Stomach (tissue), 9 donors: ENCODE results near the gene HYAL1. TPM values are rescaled to one million over a fixed set of nuclear protein-coding genes. Genes with fewer than 3 reads are reported as not detected.
A peak's percentile ranks its signal among the peaks of the same experiment; 100 is the strongest.
"Not testable (repeated sequence)": the region's sequence is repeated elsewhere in the genome, so short reads cannot be mapped to it uniquely, and the experiment has no call there.

Experiments
- DNase-seq, 2 donors: peaks; one replicate each; pipeline versions ENCODE4 v3.0.0 to v3.0.0-alpha.2; 2013 to 2019
- H3K27ac ChIP-seq, 5 donors: fragments of 200-600 bp in 4 of 5; sonication (generic) in 4 of 5; one replicate each; pipeline ENCODE4 v1.5.1; 2013 to 2019; ENCODE audit warnings: mild to moderate bottlenecking in 1 of 5, moderate library complexity in 1 of 5
- H3K27me3 ChIP-seq, 3 donors: fragments of 200-600 bp; sonication (generic); one replicate each; pipeline ENCODE4 v1.5.1; 2017 to 2019; ENCODE audit warnings: mixed run types in 1 of 3
- H3K36me3 ChIP-seq, 4 donors: fragments of 200-600 bp; sonication (generic); 1 replicate in 3 of 4; 2 replicates in 1 of 4; pipeline ENCODE4 v1.5.1; 2016 to 2019
- H3K4me1 ChIP-seq, 4 donors: fragments of 200-600 bp; sonication (generic); one replicate each; pipeline ENCODE4 v1.5.1; 2016 to 2019
- H3K4me3 ChIP-seq, 4 donors: fragments of 200-600 bp; sonication (generic) in 3 of 4; one replicate each; pipeline ENCODE4 v1.5.1; 2016 to 2019; ENCODE audit warnings: mild to moderate bottlenecking in 1 of 4
- H3K9me3 ChIP-seq, 4 donors: fragments of 200-600 bp; sonication (generic); one replicate each; pipeline ENCODE4 v1.5.1; 2016 to 2019
- EP300 ChIP-seq: sonication (generic); formaldehyde crosslinking; IDR thresholded peaks from one replicate; pipeline ENCODE4 v1.6.1; 2017; ENCODE audit warnings: antibody characterized with exemption
- POLR2A ChIP-seq, 4 donors: fragments of 450-650 bp; IDR thresholded peaks; one replicate each; pipeline ENCODE4 v1.6.1; 2016; ENCODE audit warnings: antibody characterized with exemption in 4 of 4, control low read depth in 2 of 4, mild to moderate bottlenecking in 1 of 4, moderate library complexity in 1 of 4
- POLR2AphosphoS5 ChIP-seq, 3 donors: sonication (generic); formaldehyde crosslinking; IDR thresholded peaks; one replicate each; pipeline ENCODE4 v1.6.1; 2016; ENCODE audit warnings: antibody characterized with exemption in 3 of 3
- WGBS, 5 donors: extraction: QIAGEN DNeasy Blood & Tissue Kit in 3 of 5; methylation state at CpG; one replicate each; pipeline versions ENCODE4 v1.1.5 to v1.1.7; 2013 to 2018; 5-methylcytosine and 5-hydroxymethylcytosine counted together
- intact Hi-C: fragments of 100-400 bp; cut with DNase I; formaldehyde crosslinking; loops from one replicate; pipeline ENCODE4 v1.15.1; 2023; ENCODE audit warnings: low total_unique reads
- polyA plus RNA-seq, 3 donors: library from polyadenylated mRNA; stranded (reverse); fragments of 200-250 nt; gene quantifications; one replicate each; pipeline ENCODE4 v1.2.3, GENCODE V29; 2013
- total RNA-seq, 5 donors: library from RNA; depleted of rRNA; stranded (reverse); fragments of >200 nt; gene quantifications; one replicate each; pipeline versions ENCODE4 v1.1.0 to v1.2.3, GENCODE V29; 2014 to 2016
- TF ChIP-seq, protein P1 (sequence below), 7 experiments: fragments of 450-650 bp in 4 of 7; fragments of 200-600 bp in 3 of 7; sonication (generic) in 3 of 7; IDR thresholded peaks; one replicate each; pipeline ENCODE4 v1.5.1; 2016 to 2019; ENCODE audit warnings: antibody characterized with exemption in 7 of 7, control low read depth in 2 of 7, mild to moderate bottlenecking in 1 of 7
- donor health status: healthy with polysubstance abuse.
- donor health status: Bipolar disorder and iron deficiency.
- donor health status: healthy.

HYAL1 gene
- total and polyA plus RNA-seq, 8 donors = 1.8 to 38.4 (median 6.3) TPM; not detected in 1

DNA sequence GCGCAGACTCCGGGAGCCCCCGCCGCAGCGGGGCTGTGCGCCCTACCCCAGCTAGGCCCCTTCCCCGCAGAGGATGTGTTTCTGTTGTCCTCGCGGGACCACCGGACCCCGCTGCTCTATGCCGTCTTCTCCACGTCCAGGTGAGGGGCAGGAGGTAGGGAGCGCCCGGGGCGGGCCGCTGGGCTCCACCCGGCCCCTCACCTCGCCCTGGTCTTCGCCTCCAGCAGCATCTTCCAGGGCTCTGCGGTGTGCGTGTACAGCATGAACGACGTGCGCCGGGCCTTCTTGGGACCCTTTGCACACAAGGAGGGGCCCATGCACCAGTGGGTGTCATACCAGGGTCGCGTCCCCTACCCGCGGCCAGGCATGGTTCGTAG lies 29.7 kb downstream of the HYAL1 start:
- Histone ChIP-seq H3K4me3 (peak overlapping the region; percentile 32 to 47 (median 38)), H3K27me3 (peaks cover 0 to 40% (median 26%) of the 10 kb centered on the region in 3 donors), H3K9me3 (no peaks in the 10 kb centered on the region), H3K36me3 (peaks cover 8 to 54% (median 19%) of the 10 kb centered on the region in 4 donors), H3K4me1 (peaks cover 47 to 72% (median 65%) of the 10 kb centered on the region in 4 donors), H3K27ac (peak overlapping the region in 3 of 5 donors; percentile 41 to 79 (median 55))
- WGBS, 5 donors = 58 to 75% (median 63%) methylated on average over 24 to 31 of the region's 31 CpGs
- no peak for DNase-seq
- TF ChIP-seq POLR2A (IDR thresholded peaks at IDR 0.05) = no peak
- no peak for TF ChIP-seq POLR2AphosphoS5 (IDR thresholded peaks at IDR 0.05)
- no peak for TF ChIP-seq EP300
- TF ChIP-seq, protein P1, sequence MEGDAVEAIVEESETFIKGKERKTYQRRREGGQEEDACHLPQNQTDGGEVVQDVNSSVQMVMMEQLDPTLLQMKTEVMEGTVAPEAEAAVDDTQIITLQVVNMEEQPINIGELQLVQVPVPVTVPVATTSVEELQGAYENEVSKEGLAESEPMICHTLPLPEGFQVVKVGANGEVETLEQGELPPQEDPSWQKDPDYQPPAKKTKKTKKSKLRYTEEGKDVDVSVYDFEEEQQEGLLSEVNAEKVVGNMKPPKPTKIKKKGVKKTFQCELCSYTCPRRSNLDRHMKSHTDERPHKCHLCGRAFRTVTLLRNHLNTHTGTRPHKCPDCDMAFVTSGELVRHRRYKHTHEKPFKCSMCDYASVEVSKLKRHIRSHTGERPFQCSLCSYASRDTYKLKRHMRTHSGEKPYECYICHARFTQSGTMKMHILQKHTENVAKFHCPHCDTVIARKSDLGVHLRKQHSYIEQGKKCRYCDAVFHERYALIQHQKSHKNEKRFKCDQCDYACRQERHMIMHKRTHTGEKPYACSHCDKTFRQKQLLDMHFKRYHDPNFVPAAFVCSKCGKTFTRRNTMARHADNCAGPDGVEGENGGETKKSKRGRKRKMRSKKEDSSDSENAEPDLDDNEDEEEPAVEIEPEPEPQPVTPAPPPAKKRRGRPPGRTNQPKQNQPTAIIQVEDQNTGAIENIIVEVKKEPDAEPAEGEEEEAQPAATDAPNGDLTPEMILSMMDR (IDR thresholded peaks at IDR 0.05) = no peak
- intact Hi-C loops = loop anchor here (5.0 to 10.0 kb wide), 2 partner anchors 49 to 81 kb away; partner anchors contain the start of gene GNAT1

DNA sequence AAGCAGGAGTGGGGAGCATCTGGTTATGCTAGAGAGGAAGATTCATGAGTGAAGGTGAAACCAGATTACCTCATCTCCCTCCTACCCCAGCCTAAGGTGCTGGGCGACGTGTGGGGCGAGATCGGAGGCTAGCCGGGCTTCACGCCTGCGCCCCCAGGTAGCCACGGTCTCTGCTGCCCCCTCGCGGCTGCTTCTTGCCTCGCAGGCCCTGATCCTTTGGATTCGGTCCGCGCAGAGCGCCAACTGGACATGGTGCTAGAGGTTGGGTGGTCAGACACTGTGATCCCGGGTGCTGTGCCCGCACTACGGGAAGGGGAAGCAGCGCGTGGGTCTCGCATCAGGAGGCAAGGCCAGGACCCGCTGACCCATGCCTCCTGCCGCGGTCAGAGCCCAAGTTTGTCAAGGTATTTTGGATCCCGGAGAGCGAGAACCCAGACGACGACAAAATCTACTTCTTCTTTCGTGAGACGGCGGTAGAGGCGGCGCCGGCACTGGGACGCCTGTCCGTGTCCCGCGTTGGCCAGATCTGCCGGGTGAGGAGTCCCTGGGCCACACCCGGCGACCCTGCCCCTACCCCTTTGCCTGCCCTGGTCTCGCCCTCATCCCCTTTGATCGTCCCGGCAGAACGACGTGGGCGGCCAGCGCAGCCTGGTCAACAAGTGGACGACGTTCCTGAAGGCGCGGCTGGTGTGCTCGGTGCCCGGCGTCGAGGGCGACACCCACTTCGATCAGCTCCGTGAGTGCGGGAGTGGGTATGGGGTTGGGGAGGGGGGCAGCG lies 30.3 kb downstream of the HYAL1 start:
- H3K27me3 ChIP-seq = peaks cover 0 to 40% (median 26%) of the 10 kb centered on the region in 3 donors
- peak overlapping the region; percentile 37 to 88 (median 41) for H3K27ac ChIP-seq
- H3K36me3 ChIP-seq = peaks cover 8 to 49% (median 19%) of the 10 kb centered on the region in 4 donors
- H3K4me1 ChIP-seq = peaks cover 52 to 77% (median 69%) of the 10 kb centered on the region in 4 donors
- no peaks in the 10 kb centered on the region for H3K9me3 ChIP-seq
- TF ChIP-seq, protein P1 (IDR thresholded peaks at IDR 0.05) = peak in 6 of 7 experiments; percentile 69 to 100 (median 98)
- TF ChIP-seq POLR2A (IDR thresholded peaks at IDR 0.05) (no peak), POLR2AphosphoS5 (IDR thresholded peaks at IDR 0.05) (peak; percentile 27 to 88 (median 60))
- peak; percentile 93 to 95 for DNase-seq
- H3K4me3 ChIP-seq = peak overlapping the region; percentile 32 to 47 (median 38)
- intact Hi-C loops = loop anchor here (5.0 to 10.0 kb wide), 2 partner anchors 48 to 81 kb away; partner anchors contain the start of gene GNAT1
- WGBS, 5 donors = 2 to 7% (median 3%) methylated on average over 29 to 61 of the region's 61 CpGs

DNA sequence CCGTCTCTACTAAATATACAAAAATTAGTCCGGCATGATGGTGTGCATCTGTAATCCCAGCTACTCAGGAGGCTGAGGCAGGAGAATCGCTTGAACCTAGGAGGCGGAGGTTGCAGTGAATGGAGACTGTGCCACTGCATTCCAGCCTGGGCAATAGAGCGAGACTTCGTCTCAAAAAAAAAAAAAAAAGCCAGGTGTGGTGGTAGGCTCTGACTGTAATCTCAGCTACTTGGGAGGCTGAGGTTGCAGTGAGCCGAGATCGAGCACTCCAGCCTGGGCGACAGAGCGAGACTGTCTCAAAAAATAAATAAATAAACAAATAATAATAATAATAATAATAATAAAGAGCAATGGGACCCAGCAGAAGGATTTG lies 30.9 kb downstream of the HYAL1 start:
- Histone ChIP-seq H3K27ac (peak overlapping the region in 4 of 5 donors; percentile 38 to 88 (median 60)), H3K4me3 (peak overlapping the region in 2 of 4 donors; percentile 34 to 43), H3K36me3 (peaks cover 8 to 44% (median 18%) of the 10 kb centered on the region in 4 donors), H3K27me3 (peaks cover 0 to 40% (median 26%) of the 10 kb centered on the region in 3 donors), H3K4me1 (peaks cover 58 to 83% (median 75%) of the 10 kb centered on the region in 4 donors)
- intact Hi-C loops = loop anchor here (5.0 to 10.0 kb wide), 2 partner anchors 48 to 80 kb away; partner anchors contain the start of gene GNAT1
- H3K9me3 ChIP-seq, DNase-seq: not testable (repeated sequence)
- WGBS, 5 donors = 48 to 63% (median 56%) methylated on average over 10 of the region's 10 CpGs

DNA sequence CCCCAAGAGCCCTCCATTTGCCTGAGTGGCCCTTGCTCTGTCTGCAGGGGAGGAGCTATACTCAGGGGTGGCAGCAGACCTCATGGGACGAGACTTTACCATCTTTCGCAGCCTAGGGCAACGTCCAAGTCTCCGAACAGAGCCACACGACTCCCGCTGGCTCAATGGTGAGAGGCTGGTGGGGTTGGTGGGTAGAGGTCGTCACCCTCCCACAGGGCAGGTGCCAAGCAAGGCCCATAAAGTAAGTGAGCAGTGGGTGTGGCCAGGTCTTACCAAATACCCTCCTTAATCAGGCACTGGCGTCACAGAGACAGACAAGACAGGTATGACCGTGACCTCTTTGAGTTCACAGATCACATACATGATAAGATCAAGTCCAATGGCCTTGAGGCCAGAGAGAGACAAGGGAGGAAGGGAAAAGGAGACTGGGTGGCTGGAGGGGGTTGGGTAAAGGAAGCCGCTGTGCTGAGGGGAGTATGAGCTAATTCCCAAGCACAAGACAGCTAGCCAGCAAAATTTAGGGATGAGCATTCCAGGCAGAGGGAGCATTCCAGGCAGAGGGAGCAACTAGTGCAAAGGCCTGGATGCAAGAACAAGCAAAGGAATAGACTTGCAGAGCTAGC lies 31.9 kb downstream of the HYAL1 start:
- intact Hi-C loops = loop anchor here (5.0 to 10.0 kb wide), 2 partner anchors 47 to 79 kb away; partner anchors contain the start of gene GNAT1
- peak overlapping the region in 2 of 4 donors; percentile 40 to 44 for H3K4me3 ChIP-seq
- peaks cover 64 to 94% (median 85%) of the 10 kb centered on the region in 4 donors for H3K4me1 ChIP-seq
- peak overlapping the region; percentile 88 to 98 (median 95) for H3K27ac ChIP-seq
- TF ChIP-seq POLR2AphosphoS5 (IDR thresholded peaks at IDR 0.05) (no peak), POLR2A (IDR thresholded peaks at IDR 0.05) (no peak), EP300 (no peak)
- TF ChIP-seq, protein P1 (IDR thresholded peaks at IDR 0.05) = no peak
- no peak for DNase-seq
- no peaks in the 10 kb centered on the region for H3K9me3 ChIP-seq
- 55 to 70% (median 63%) methylated on average over 8 to 10 of the region's 10 CpGs for WGBS, 5 donors
- H3K36me3 ChIP-seq = peaks cover 5 to 34% (median 11%) of the 10 kb centered on the region in 4 donors
- peaks cover 0 to 39% (median 26%) of the 10 kb centered on the region in 3 donors for H3K27me3 ChIP-seq
